Skin epidermis (tissue), 12 donors: ENCODE measurements around the gene FBH1.
"Not testable (repeated sequence)": the region's sequence is repeated elsewhere in the genome, so short reads cannot be mapped to it uniquely, and the experiment has no call there.

Experiments
- H3K27ac ChIP-seq, 21 experiments: fragments of 200-600 bp; sonication (generic) in 11 of 21; one replicate each; pipeline ENCODE4 v1.5.0; 2020; ENCODE audit warnings: mild to moderate bottlenecking in 3 of 21, inconsistent platforms in 2 of 21, moderate library complexity in 2 of 21
- H3K4me3 ChIP-seq, 7 experiments: fragments of 200-600 bp; sonication (generic) in 2 of 7; one replicate each; pipeline ENCODE4 v1.5.0; 2020; ENCODE audit warnings: inconsistent platforms in 2 of 7, mild to moderate bottlenecking in 2 of 7, moderate library complexity in 1 of 7

FBH1 gene

DNA sequence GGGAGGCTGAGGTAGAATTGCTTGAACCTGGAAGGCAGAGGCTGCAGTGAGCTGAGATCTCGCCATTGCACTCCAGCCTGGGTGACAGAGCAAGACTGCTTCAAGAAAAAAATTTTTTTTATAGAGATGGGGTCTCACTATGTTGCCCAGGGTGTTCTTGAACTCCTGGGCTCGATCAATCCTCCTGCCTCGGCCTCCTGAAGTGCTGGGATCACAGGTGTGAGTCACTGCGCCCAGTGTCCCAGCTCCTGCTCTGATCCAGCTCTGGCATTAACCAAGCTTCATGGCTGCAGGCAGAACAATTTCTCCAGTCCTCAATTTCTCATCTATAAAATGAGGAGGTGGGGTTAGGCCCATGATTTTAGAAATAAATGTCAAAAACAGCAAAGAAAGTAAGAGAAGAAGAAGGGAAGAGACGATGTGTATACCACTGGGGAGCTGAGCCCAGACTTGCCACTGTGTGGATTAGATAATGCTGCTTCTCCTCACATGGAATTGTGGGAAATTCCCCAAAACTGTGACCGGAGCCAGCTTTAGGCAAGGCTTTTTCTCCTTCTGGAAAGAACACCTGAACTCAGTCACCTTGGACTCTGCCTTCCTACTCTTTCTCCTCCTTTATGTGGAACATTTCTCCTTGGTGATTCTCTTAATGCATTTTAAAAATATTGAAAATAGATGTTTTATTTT lies 61.8 kb downstream of the FBH1 start:
- H3K27ac ChIP-seq: peak overlapping the region in 2 of 21 experiments; percentile 6 to 34

DNA sequence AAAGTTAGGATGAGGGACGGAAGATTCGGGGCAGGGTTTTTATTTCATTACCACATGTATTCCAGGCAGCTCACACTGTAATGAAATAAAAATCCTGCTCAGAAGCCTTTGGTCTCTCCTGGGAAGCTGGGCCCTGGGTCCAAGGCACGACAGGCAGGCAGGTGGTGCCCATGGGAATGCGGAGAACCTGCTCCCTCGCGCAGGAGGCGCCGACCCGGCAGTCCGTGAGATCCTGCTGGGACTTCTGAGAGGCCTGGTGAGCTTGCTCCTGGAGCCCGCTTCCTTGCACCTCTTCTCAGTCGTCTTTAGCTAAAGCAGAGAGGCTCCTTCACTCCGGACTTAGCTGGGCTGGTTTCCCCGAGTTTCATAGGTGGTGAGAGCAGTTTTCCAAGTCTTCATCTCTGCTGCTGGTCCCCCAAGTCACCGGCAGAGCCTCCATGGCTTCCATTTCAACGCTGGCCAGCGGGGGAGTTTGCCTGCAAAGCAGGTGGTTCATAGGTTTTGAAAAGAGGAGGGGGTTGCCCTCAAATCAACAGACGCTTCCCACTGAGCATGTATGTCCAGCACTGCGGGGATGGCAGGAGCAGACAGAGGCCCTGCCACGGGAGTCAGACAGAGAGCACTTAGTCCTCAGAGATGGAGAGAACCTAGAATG lies 62.8 kb downstream of the FBH1 start:
- Histone ChIP-seq H3K27ac (peak overlapping the region in 2 of 21 experiments; percentile 26 to 32), H3K4me3 (no peak overlapping the region)

More for the DNA sequence above, 61.8 kb downstream of the FBH1 start:
- H3K4me3 ChIP-seq: no peak overlapping the region

DNA sequence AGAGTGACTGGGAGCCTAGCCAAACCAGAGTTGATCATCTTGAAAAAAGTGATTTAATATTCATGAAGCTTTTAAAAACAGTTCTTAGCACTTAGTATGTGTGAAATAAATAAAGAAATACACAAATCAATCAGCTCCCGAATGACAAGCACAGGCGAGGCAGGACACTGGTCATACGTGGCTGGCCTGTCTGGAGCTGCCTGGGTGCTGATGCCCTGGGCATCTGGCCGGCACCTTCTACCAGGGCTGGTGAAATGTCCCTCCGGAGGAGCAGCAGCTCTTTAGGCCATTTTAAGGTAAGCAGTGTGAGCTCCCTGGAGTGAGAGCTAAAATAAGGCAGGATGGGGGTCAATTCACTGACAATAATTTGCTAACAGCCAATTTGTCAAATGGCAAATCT lies 63.6 kb downstream of the FBH1 start:
- Histone ChIP-seq H3K4me3 (no peak overlapping the region), H3K27ac (no peak overlapping the region)

DNA sequence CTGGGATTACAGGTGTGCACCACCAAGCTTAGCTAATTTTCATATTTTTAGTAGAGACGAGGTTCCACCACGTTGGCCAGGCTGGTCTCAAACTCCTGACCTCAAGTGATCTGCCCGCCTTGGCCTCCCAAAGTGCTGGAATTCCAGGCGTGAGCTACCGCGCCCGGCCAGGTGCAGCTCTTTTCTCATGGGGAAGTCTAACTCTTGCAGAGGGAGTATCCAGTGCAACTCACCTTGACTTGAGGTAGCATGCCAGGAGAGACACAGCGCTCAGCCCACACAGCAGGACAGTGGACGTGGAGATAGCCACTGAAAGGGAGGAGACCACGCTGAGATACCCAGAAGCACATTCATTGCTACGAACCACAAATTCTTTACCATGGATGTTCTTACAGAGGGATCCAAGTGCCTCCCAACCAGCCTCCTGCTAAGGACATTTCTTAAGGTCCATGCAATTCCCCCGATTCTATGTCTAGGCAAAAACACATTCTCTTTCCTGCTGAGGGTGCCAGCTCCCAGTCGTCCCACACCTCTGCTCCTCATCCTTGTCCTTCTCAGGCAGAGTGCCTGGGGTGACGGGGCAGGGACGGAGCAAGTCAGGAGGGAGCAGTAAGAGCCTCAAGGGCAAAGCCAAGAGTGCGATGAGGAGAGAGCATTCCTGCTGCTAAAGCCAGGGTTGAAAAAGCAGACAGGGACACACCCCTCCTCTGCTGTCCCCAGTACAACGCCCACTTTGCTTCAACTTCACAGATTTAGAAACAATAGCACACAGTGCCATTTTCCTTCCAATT lies 66.3 kb downstream of the FBH1 start:
- no peak overlapping the region for H3K27ac ChIP-seq
- no peak overlapping the region for H3K4me3 ChIP-seq

DNA sequence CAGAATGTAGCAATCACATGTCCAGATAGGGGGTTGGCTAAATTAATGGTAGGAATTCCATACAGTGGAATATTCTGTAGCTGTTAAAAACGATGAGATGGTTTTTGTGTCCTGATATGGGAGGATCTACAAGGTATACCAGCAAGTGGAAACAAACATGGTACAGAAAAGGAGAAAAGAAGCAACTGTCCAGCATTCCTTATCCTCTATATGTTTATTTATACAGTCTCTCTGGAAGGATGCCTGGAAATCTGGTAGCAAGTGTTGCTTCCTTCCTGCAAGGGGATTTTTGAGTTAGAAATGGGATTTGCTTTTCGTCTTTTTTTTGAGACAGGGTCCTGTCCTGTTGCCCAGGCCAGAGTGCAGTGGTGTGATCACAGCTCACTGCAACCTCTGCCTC lies 68.0 kb downstream of the FBH1 start:
- Histone ChIP-seq H3K4me3 (no peak overlapping the region), H3K27ac (no peak overlapping the region)

DNA sequence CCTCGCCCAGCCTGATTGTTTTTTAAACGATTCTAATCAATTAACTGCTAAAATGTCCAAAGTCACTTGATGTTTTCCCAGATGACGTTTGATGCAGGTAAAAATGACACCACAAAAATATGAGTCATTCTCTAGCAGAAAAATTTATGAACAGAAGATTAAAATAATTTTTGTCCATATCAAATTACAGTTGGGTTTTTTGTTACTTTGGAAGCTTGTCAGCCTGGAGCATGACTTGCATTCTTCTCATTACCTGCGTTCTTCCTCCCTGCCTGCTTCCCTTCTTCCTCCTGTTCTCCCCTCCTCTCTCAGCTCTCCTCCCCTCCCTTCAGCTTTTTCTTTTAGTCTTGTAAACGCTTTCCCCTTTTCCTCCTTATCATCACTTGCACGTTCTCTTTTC lies 68.6 kb downstream of the FBH1 start:
- no peak overlapping the region for H3K27ac ChIP-seq
- no peak overlapping the region for H3K4me3 ChIP-seq

DNA sequence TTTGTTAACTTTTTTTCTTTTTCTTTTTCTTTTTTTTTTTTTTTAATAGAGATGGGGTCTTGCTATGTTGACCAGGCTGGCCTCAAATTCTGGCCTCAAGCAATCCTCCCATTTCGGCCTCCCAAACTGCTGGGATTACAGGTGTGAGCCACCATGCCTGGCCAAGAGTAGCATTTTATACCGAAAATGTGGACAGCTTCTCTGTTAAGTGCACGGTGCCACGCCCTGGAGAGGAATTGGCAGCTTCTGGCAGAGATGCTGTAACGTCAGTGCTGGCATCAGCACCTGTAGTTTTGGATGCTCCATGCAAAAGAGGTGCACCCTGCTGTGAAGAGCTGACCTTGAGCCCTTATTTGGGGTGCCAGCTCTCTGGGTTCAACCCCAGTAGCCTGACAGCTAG lies 69.1 kb downstream of the FBH1 start:
- H3K27ac ChIP-seq: no peak overlapping the region
- H3K4me3 ChIP-seq: no peak overlapping the region

DNA sequence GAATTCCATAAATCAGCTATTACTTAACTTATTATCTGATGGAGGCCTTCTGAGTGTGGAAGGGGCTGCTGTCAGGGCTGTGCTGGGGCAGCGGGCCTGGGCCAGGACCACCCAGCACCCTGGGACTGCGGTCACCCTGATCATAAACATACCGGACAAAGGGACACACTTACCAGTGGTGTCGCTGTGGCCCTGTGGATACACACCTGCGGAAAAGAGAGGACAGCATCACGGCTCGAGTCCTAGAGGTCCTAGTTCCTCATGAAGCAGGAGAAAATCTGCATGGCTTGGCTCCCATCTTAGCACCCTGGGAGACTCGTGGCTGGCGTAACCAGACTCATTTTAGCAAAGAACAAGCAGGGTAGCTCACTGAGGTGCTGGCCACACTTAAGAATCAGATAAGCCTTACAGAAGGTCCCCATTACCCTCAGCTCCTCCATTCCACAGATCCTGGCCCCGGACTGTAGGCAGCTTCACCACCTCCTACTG lies 69.6 kb downstream of the FBH1 start:
- H3K4me3 ChIP-seq: no peak overlapping the region
- no peak overlapping the region for H3K27ac ChIP-seq

DNA sequence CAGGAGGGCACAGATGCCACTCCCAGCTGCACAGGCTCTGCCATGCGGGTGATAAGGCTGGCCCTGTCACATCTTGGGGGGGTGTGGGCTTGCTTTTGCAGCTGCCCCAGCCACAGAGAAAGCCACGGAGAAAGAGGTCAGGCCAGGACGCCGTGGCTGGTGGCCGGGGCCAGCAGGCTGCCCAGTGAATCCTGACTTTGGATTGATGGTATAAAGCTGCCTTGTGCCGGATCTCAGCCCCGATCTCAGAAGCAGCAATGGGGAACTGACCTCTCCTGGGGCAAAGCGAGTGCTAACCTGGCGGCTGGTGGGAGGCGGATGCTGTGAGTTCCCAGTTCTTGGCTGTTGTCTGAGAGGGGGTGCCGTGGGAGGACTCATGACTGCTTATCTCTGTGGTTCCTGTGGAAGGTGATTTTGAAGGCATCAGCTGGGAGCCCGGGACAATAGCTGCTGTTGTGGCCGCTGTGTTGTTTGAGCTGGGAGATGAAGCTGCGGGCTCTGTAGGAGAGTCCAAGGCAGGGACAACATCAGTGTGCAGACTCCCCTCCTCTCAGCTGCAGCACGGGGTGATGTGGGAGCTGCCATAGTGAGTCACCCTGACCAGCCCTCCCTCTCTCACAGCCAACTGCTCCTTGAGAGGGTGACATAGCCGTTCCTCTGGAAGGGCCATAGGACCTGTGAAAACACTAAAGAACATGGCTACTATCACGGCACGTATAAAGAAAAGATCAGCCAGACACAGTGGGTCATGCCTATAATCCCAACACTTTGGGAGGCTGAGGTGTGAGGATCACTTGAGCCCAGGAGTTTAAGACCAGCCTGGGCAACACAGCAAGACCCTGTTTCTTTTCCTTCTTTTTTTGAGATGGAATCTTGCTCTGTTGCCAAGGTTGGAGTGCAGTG lies 70.3 kb downstream of the FBH1 start:
- Histone ChIP-seq H3K4me3 (no peak overlapping the region), H3K27ac (no peak overlapping the region)

DNA sequence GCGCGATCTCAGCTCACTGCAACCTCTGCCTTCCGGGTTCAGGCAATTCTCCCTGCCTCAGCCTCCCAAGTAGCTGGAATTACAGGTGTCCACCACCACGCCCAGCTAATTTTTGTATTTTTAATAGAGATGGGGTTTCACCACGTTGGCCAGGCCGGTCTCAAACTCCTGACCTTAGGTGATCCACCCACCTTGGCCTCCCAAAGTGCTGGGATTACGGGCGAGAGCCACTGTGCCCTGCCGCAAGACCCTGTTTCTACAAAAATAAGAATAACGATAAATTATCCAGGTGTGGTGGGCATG lies 70.9 kb downstream of the FBH1 start:
- not testable (repeated sequence) for H3K27ac ChIP-seq

DNA sequence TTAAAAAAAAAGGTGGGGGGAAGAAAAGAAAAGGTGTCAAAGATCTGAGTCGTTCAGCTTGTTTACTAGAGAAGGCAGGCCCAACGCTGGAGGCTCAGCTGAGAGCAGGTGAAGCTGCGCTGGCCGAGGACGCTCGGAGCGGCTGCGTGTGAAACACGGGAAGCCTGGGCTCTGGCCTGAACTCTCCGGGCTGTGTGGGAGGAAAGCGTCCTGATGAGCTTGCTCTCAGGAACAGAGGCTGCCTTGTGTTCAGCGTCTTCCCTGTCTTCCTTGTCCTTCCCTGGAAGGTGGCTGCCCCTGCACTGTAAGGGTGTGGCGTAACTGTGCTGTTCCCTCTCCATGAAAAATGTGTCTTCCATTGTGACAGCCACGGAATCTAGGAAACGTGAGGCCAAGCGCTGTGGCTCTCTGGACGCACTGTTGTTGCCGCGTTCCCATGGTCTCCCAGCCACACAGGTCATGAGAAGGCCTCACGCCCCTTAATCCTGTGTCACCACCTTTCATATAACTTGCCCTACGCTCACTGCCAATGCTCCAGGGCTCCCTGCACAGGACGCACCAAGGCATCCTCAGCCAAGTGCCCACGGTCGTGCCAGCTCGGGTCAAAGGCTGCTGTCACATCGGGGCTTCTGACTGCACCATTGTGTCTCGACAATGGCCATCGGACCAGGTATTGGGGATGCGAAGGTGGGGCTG lies 71.5 kb downstream of the FBH1 start:
- H3K4me3 ChIP-seq: no peak overlapping the region

More for the DNA sequence above, 70.9 kb downstream of the FBH1 start:
- not testable (repeated sequence) for H3K4me3 ChIP-seq

DNA sequence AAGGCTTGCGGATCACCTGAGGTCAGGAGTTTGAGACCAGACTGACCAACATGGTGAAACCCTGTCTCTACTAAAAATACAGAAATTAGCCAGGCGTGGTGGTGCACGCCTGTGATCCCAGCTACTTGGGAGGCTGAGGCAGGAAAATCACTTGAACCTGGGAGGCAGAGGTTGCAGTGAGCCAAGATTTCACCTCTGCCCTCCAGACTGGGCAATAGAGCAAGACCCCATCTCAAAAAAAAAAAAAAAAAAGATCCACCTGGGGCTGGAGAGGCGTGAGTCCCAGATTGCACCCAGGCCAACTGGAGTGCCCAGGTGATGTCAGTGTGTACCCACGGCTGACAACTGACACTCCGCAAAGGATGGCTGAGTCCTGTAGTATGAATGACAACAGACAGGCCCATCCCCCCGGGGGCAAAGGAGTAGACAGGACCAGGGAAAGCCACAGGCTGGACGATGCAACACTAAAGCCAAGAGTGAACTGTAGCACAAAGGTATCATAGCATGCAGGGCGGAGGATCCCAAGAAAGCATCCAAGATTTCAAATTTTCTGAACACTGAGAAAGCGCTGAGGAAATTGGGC lies 72.4 kb downstream of the FBH1 start:
- H3K4me3 ChIP-seq, H3K27ac ChIP-seq: not testable (repeated sequence)

More for the DNA sequence above, 71.5 kb downstream of the FBH1 start:
- H3K27ac ChIP-seq: no peak overlapping the region

DNA sequence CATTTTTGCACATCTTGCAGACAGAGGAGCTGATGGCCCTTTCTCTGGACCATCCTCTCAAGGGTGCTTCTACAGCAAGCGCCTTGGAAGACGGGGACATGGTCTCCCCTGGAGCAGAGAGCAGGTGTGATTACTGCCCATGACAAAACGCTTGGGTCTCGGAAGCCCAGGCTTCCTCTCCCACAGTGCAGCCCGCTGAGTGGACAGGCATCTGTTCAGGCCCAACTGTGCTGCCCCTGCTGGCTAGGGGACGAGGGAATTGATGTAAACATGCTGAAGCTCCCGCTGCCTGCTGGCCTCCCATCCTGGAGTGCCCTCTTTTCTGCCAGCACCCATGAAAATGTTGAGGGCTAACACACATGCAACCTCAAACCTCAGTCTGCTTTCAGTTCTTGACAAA lies 73.0 kb downstream of the FBH1 start:
- Histone ChIP-seq H3K4me3 (no peak overlapping the region), H3K27ac (no peak overlapping the region)

DNA sequence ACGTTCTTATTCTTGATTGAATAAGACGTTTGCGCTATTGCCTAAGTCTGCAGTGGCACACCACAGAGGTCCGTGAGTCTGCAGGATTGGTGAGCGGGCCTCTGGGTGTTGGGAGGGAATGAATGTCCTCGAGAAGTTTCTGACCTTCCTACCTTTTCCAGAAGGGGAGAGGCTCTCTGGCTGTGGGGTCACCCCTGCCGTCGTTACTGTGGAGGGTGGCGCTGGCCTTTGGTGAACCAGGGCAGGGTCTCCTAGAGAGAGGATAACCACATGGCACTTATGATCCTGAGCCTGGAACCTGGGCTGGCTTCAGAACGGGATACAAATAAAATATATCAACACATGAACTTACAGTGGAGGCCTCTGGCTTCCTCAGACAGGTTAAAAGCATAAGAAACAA lies 73.5 kb downstream of the FBH1 start:
- H3K4me3 ChIP-seq: no peak overlapping the region
- no peak overlapping the region for H3K27ac ChIP-seq

DNA sequence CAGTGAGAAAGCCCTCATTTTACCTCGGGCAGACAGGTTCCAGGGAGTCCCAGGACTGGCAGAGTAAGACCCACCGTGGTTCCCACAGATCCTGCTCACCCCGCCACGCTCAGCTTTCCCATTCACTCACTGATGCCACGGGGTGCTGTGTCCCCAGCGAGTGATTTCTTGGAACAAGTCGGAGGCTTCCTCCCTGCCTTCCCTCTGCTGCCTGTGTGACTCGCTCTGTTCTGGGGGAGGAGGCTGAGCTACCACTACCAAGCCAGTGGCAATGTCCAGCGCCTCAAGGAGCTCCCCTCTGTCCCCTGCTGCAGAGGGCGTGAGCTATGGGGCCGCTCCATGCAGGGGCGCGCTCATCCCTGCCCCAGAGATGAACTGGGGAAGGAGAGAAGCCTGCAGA lies 74.7 kb downstream of the FBH1 start:
- Histone ChIP-seq H3K4me3 (no peak overlapping the region), H3K27ac (no peak overlapping the region)

DNA sequence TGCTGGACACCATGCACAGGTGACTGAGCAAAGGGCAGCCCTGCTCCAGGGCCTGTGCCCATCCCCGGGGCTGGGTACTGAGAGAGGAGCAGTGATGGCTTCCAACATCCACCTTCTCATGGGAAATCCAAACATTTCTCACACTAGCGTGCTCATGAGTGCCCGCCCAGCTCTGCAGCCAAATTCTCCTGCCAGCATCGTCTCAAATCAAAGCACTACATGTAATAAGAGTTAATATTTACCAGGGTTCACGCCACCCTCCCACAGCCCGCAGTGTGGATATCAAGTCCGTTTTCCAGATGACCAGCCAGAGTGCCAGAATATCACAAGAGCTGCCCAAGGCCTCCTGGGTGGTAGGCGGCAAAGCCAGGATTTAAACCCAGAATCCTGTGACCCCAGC lies 75.2 kb downstream of the FBH1 start:
- no peak overlapping the region for H3K4me3 ChIP-seq
- no peak overlapping the region for H3K27ac ChIP-seq

DNA sequence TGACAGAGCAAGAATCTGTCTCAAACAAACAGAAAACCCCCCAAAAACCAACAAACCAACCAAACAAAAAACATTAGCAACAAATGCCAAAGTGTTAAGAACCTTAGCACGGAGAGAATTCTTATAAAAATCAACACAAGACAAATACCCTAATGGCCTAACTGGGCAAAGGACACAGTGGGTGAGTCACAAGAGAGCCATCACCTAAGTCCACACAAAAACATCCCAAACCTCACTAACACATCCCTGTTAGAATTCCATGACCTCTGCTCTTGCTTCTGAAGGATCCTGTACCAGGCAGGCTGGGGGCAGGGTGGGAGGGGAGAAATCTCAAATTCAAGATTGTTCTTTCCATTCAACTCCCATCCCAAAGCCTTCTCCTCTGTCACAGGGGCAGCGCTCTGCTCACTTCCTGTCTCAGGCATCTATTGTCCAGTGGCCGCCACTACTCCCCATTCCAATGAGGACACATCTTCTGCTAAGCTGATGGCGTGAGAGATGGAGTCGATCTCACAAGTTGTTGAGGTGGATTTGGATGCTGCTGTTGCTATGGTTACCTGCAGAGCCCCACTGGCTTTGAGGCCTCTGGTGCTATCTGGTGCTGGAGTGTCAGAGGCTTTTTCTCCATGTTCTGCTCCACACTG lies 78.1 kb downstream of the FBH1 start:
- no peak overlapping the region for H3K4me3 ChIP-seq
- no peak overlapping the region for H3K27ac ChIP-seq

DNA sequence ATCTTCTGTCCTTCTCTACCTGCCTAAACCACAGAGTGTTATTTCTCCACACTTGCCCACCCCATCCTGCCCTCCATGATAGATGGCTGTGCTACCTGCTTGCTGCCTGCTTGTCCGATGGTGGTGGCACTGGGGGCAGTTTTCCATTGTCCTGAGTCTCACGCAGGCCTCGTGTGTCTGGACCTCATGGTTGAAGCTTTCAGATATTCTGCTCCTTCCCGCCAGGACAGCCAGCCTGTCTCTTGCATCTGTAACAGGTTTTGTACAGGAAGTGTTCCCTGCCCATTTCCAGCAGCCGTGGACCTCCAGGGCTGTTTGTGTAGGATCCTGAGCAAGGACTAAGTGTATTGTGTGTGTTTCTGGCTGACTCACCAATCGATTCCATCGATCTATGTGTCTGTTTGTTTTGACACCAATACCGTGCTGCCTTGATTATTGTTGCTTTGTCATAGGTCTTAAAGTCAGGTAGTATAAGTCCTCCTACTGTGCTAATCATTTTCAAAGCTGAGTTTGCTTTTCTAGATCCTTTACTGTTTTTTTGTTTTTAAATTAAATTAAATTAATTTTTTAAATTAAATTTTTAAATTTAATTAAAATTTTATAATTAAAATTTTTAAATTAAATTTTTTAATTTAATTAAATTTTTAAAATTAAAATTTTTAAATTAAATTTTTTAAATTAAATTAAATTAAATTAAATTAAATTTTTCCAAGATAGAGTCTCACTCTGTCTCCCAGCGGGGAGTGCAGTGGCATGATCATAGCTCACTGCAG lies 78.8 kb downstream of the FBH1 start:
- H3K27ac ChIP-seq: no peak overlapping the region
- H3K4me3 ChIP-seq: no peak overlapping the region
